Tibial nerve (tissue), 4 donors: ENCODE measurements around the gene IFITM10. TPM values are rescaled to one million over a fixed set of nuclear protein-coding genes. Genes with fewer than 3 reads are reported as not detected.

Experiments
- DNase-seq, 2 donors: peaks; one replicate each; pipeline ENCODE4 v3.0.0-alpha.2; 2019; ENCODE audit warnings: low spot score in 2 of 2
- H3K27ac ChIP-seq, 4 donors: fragments of 200-600 bp; sonication (generic) in 3 of 4; one replicate each; pipeline ENCODE4 v1.5.1; 2017 to 2019; ENCODE audit warnings: mild to moderate bottlenecking in 1 of 4
- H3K27me3 ChIP-seq, 2 donors: fragments of 200-600 bp; sonication (generic) in 1 of 2; one replicate each; pipeline versions ENCODE4 v1.5.1 to v1.6.0; 2017 to 2019
- H3K36me3 ChIP-seq, 3 donors: fragments of 200-600 bp; sonication (generic); one replicate each; pipeline ENCODE4 v1.5.1; 2018 to 2019
- H3K4me1 ChIP-seq, 4 donors: fragments of 200-600 bp; sonication (generic) in 3 of 4; one replicate each; pipeline ENCODE4 v1.5.1; 2017 to 2019
- H3K4me3 ChIP-seq, 4 donors: fragments of 200-600 bp; sonication (generic) in 3 of 4; one replicate each; pipeline ENCODE4 v1.5.1; 2017 to 2019; ENCODE audit warnings: mild to moderate bottlenecking in 1 of 4, moderate library complexity in 1 of 4
- H3K9me3 ChIP-seq, 4 donors: fragments of 200-600 bp; sonication (generic) in 3 of 4; one replicate each; pipeline ENCODE4 v1.5.1; 2017 to 2019
- EP300 ChIP-seq, 2 donors: sonication (generic); formaldehyde crosslinking; IDR thresholded peaks; one replicate each; pipeline ENCODE4 v1.6.1; 2017; ENCODE audit warnings: antibody characterized with exemption in 2 of 2, mild to moderate bottlenecking in 1 of 2
- POLR2A ChIP-seq, 2 donors: fragments of 450-650 bp; IDR thresholded peaks; one replicate each; pipeline ENCODE4 v1.6.1; 2017; ENCODE audit warnings: antibody characterized with exemption in 2 of 2, mild to moderate bottlenecking in 2 of 2, moderate library complexity in 2 of 2
- WGBS, 2 donors: methylation state at CpG; one replicate each; pipeline ENCODE4 v1.1.5; 2018; 5-methylcytosine and 5-hydroxymethylcytosine counted together
- total RNA-seq, 4 donors: library from RNA; depleted of rRNA; stranded (reverse); fragments of >200 nt; gene quantifications; one replicate each; pipeline ENCODE4 v1.1.0, GENCODE V29; 2016
- TF ChIP-seq, protein P1 (sequence below), 5 experiments: fragments of 200-600 bp in 3 of 5; fragments of 450-650 bp in 2 of 5; sonication (generic) in 3 of 5; IDR thresholded peaks; one replicate each; pipeline ENCODE4 v1.5.1; 2016 to 2019; ENCODE audit warnings: antibody characterized with exemption in 5 of 5, mild to moderate bottlenecking in 3 of 5, moderate library complexity in 2 of 5

IFITM10 gene
- total RNA-seq, 4 donors from 2014 or later = 5.9 to 54.9 (median 13.8) TPM

DNA sequence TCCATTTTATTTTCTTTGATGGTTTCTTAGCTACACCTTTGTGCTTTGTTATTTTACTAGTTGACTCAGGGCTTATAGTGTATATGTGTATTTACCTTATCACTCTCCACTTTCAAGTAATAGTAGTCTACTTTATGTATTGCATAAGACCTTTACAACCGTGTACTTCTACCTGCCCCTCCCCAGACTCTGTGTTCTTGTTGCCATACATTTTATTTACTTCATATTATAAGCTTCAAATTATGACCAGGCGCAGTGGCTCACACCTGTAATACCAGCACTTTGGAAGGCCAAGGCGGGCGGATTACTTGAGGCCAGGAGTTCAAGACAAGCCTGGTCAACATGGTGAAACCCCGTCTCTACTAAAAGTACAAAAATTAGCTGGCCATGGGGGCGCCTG lies 41.5 kb upstream of the IFITM10 start:
- Histone ChIP-seq H3K36me3 (no peaks in the 10 kb centered on the region), H3K27me3 (peaks cover 0 to 3% of the 10 kb centered on the region in 2 donors), H3K4me1 (no peaks in the 10 kb centered on the region), H3K9me3 (peaks cover 0 to 12% (median 0%) of the 10 kb centered on the region in 4 donors), H3K27ac (no peak overlapping the region), H3K4me3 (no peak overlapping the region)
- DNase-seq = no peak
- 90 to 96% methylated on average over 6 of the region's 6 CpGs for WGBS, 2 donors
- TF ChIP-seq, protein P1, sequence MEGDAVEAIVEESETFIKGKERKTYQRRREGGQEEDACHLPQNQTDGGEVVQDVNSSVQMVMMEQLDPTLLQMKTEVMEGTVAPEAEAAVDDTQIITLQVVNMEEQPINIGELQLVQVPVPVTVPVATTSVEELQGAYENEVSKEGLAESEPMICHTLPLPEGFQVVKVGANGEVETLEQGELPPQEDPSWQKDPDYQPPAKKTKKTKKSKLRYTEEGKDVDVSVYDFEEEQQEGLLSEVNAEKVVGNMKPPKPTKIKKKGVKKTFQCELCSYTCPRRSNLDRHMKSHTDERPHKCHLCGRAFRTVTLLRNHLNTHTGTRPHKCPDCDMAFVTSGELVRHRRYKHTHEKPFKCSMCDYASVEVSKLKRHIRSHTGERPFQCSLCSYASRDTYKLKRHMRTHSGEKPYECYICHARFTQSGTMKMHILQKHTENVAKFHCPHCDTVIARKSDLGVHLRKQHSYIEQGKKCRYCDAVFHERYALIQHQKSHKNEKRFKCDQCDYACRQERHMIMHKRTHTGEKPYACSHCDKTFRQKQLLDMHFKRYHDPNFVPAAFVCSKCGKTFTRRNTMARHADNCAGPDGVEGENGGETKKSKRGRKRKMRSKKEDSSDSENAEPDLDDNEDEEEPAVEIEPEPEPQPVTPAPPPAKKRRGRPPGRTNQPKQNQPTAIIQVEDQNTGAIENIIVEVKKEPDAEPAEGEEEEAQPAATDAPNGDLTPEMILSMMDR (IDR thresholded peaks at IDR 0.05) = no peak
- TF ChIP-seq POLR2A (IDR thresholded peaks at IDR 0.05) = no peak
- TF ChIP-seq EP300 (IDR thresholded peaks at IDR 0.05) = no peak

DNA sequence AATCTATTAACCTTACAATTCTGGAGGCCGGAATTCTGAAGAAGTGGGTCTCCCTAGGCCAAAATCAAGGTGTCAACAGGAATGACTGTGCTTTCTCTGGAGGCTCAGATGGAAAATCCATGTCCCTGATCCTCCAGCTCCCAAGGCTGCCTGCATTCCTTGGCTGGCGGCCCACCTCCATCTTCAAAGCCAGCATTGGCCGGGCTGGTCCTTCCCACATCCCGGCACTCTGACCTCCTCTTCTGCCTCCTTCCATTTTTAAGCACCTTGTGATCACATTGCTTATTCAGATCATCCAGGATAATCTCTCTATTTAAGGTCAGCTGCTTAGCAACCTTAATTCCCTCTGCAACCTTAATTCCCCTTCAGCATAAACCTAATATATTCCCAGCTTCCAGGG lies 36.1 kb upstream of the IFITM10 start:
- 83 to 89% methylated on average over 4 of the region's 4 CpGs for WGBS, 2 donors

DNA sequence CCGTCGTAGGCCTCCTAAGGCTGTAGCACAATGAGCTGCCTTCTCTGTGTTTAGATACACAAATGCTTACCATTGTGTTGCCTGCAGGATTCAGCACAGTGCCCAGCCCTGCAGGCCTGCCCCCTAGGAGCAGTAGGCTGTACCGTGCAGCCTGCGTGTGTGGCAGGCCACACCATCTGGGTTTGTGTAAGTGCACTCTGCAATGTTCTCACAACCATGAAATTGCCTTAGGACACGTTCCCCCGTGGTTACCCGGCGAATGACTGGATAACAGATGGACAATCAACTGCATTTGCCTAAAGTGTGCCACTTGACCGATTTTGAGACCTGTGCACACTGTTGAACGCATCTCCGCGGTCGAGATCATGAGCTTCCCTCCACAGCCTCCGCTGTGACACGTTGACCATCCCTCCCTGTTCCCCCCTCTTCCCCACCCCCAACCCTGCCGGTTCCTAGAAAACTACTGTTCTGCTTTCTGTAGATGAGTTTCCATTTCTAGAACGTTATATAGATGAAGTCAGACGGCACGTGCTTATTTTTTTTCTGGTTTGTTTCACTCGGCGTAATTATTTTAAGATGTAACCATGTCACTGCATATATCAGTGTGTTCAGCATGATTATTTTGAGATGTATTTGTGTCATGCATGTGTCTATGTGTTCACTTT lies 35.5 kb upstream of the IFITM10 start:
- no peak overlapping the region for H3K27ac ChIP-seq
- 67 to 68% methylated on average over 21 of the region's 21 CpGs for WGBS, 2 donors
- H3K9me3 ChIP-seq = peaks cover 0 to 6% (median 0%) of the 10 kb centered on the region in 4 donors
- no peaks in the 10 kb centered on the region for H3K36me3 ChIP-seq
- TF ChIP-seq POLR2A (IDR thresholded peaks at IDR 0.05) (no peak), EP300 (IDR thresholded peaks at IDR 0.05) (no peak)
- TF ChIP-seq, protein P1 (IDR thresholded peaks at IDR 0.05) = no peak
- no peak overlapping the region for H3K4me3 ChIP-seq
- peaks cover 0 to 5% (median 0%) of the 10 kb centered on the region in 4 donors for H3K4me1 ChIP-seq
- no peak for DNase-seq
- no peaks in the 10 kb centered on the region for H3K27me3 ChIP-seq

More for the DNA sequence above, 36.1 kb upstream of the IFITM10 start:
- no peak for DNase-seq
- Histone ChIP-seq H3K27ac (no peak overlapping the region), H3K4me3 (no peak overlapping the region), H3K36me3 (no peaks in the 10 kb centered on the region), H3K27me3 (no peaks in the 10 kb centered on the region), H3K4me1 (peaks cover 0 to 4% (median 0%) of the 10 kb centered on the region in 4 donors), H3K9me3 (peaks cover 0 to 6% (median 0%) of the 10 kb centered on the region in 4 donors)
- TF ChIP-seq, protein P1 (IDR thresholded peaks at IDR 0.05) = no peak
- TF ChIP-seq POLR2A (IDR thresholded peaks at IDR 0.05) = no peak
- TF ChIP-seq EP300 (IDR thresholded peaks at IDR 0.05) = no peak

DNA sequence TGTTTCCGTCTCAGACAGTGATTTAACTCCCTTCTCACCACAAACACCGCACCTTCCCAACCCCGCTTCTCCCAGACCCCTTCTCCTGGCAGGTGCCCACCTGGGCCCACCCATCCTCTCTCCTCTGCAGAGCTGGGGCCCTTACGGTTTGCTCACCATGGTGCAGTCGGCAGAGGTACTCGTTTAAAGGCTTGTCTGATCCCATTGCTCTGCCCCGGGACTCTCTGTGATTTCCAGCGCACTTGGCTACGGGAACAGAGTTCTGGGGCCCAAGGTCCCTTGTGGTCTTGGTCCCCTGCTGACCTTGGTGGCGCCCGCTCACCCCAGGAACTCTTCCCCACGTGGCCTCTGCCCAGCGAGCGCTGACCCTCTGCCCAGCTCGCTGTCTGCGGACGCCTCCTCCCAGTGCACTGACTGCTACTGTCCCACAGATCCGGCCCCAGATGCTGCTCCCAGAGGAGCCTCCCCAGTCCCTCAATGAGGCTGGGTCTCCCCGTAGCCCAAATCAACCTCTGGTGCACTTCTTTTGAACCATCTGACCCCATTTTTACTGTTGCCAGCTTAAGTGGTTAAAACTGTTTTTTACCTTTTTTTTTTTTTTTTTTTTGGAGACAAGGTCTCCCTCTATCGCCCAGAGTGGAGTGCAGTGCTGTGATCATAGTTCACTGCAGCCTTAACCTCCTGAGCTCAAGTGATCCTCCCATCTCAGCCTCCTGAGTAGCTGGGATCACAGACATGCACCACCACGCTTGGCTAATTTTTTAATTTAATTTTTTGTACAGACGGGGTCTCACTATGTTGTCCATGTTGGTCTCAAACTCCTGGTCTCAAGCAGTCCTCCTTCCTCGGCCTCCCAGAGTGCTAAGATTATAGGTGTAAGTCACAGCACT lies 34.6 kb upstream of the IFITM10 start:
- Histone ChIP-seq H3K4me3 (no peak overlapping the region), H3K36me3 (no peaks in the 10 kb centered on the region), H3K27me3 (no peaks in the 10 kb centered on the region), H3K9me3 (peaks cover 0 to 6% (median 0%) of the 10 kb centered on the region in 4 donors), H3K4me1 (peaks cover 0 to 5% (median 0%) of the 10 kb centered on the region in 4 donors), H3K27ac (no peak overlapping the region)
- no peak for TF ChIP-seq EP300 (IDR thresholded peaks at IDR 0.05)
- TF ChIP-seq, protein P1 (IDR thresholded peaks at IDR 0.05) = no peak
- no peak for TF ChIP-seq POLR2A (IDR thresholded peaks at IDR 0.05)
- DNase-seq = no peak
- WGBS, 2 donors = 84 to 85% methylated on average over 23 of the region's 23 CpGs
